ENCODE measurements around the gene ZNG1A.
"Not testable (repeated sequence)": the region's sequence is repeated elsewhere in the genome, so short reads cannot be mapped to it uniquely, and the experiment has no call there.

ZNG1A gene

GRCh38 chr9:217950-218349 is 39.1 kb upstream of the ZNG1A start:
- H3K9ac ChIP-seq (ENCODE audit: insufficient read length, low read depth): no peak overlapping the region
- H3K9me3 ChIP-seq (ENCODE audit: insufficient read depth, low read length): no peaks in the 10 kb centered on the region
- peaks cover 39% of the 10 kb centered on the region for H3K27me3 ChIP-seq (ENCODE audit: insufficient read depth, insufficient read length)
- H3K4me1 ChIP-seq (ENCODE audit: insufficient read depth, insufficient read length): no peaks in the 10 kb centered on the region
- DNase-seq (ENCODE audit: low read depth, low spot score): no peak
- no peaks in the 10 kb centered on the region for H3K36me3 ChIP-seq (ENCODE audit: insufficient read depth, insufficient read length, low read length)
- H3K4me3 ChIP-seq (ENCODE audit: insufficient read length, low read depth): no peak overlapping the region
- TF ChIP-seq SUZ12 (IDR thresholded peaks at IDR 0.05; ENCODE audit: extremely low read depth, insufficient read depth, insufficient read length) (no peak), ZNF274 (IDR thresholded peaks at IDR 0.05; ENCODE audit: low read depth, low read length) (no peak), YY1 (IDR thresholded peaks at IDR 0.05; ENCODE audit: insufficient read depth, insufficient read length) (no peak)

DNA sequence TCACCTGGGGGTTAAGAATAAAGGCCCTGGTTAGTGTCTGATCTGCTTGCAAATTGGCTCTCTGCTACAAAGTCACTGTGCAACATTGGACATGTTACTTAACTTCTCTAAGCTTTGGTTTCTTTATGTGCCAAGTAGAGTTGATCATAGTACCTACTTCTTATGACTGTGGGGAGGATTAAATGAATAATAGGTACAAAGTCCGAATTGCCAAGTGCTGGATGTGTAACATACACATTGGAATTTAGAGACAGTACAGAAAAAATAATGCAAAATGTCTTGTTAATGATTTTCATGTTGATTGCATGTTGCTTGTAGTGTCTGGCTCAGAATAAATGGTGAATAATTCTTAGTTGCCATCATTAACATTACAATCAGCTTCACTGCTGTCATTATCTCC is 38.0 kb upstream of the ZNG1A start:
- TF ChIP-seq YY1 (IDR thresholded peaks at IDR 0.05; ENCODE audit: insufficient read depth, insufficient read length): no peak
- TF ChIP-seq ZNF274 (IDR thresholded peaks at IDR 0.05; ENCODE audit: low read depth, low read length): no peak
- no peak for TF ChIP-seq SUZ12 (IDR thresholded peaks at IDR 0.05; ENCODE audit: extremely low read depth, insufficient read depth, insufficient read length)
- Histone ChIP-seq H3K4me1 (ENCODE audit: insufficient read depth, insufficient read length) (no peaks in the 10 kb centered on the region), H3K36me3 (ENCODE audit: insufficient read depth, insufficient read length, low read length) (no peaks in the 10 kb centered on the region), H3K9ac (ENCODE audit: insufficient read length, low read depth) (no peak overlapping the region), H3K27me3 (ENCODE audit: insufficient read depth, insufficient read length) (peaks cover 49% of the 10 kb centered on the region), H3K4me3 (ENCODE audit: insufficient read length, low read depth) (no peak overlapping the region), H3K9me3 (ENCODE audit: insufficient read depth, low read length) (no peaks in the 10 kb centered on the region)
- DNase-seq (ENCODE audit: low read depth, low spot score): no peak

DNA sequence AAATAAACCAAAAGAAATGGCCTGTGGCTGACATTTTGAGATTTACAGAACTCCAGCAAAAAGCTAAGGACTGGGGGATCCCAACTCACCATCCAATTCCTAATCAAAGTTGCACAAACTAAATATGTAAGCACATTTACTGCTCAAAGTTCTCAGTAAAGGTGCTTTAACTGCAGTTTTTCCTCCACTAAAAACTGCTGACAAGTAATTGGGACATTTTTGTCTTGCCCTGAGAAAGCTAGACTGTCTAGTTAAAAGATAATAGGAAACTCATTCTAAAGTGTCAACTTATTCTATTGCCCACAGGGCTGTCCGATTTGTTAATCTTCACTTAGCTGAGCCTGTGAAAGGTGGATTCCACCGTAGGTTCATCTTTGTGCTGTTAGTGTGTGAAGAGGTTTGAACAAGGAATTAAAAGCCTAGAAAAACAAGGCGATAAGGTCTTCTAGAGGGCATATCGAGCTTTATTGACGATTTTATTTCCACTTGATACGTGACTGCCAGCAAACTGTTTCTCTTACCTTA is 36.8 kb upstream of the ZNG1A start:
- peak overlapping the region; percentile 79 for H3K9ac ChIP-seq (ENCODE audit: insufficient read length, low read depth)

DNA sequence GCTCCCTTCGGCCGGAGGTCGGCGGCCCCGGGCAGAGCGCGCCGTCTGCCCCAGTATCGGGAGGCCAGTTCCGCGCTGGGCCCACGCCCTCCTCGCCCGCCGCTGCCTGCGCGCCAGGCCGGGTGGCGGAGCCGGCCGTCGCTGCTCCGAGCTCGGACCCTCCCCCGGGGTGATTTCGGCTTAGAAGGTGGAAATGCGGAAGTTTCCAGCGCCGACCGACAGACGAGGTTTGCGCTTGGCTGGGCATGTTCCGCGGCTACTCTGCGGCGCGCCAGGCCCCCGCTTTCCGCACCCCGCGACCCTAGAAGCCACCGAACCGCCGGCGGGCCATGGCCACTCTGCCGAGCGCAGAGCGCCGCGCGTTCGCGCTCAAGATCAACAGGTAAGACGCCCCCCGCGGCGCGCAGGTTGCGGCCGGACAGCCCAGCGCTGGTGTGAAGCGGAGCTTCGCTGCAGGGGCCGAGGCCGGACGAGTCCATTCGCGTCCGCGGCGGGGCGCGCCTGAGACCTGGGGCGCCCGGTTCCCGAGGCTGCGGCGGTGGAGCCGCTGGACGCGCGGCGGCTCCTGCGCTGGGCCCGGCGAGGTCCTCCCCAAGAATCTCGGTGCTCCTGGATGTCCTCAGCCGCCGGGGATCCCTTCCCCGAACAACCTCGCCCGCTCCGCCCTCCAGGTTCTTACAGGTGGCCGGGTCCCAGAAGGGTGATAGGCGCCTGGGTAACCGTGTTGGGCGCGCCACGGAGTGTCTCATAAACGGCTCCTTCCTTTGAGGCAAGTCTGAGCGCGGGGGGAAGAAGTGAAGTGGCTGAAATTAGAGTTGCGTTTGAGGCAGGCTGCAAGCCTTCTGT is 36.0 kb upstream of the ZNG1A start, which contains the start of gene DOCK8:
DOCK8 (plus strand) TSS at position 218 of the 846 bp plus-strand sequence; CDS start at position 330, 112 bp downstream.
- Histone ChIP-seq H3K27me3 (ENCODE audit: insufficient read depth, insufficient read length) (peaks cover 53% of the 10 kb centered on the region), H3K36me3 (ENCODE audit: insufficient read depth, insufficient read length, low read length) (no peaks in the 10 kb centered on the region), H3K9ac (ENCODE audit: insufficient read length, low read depth) (peak within 1 kb of the TSS; percentile 79), H3K4me3 (ENCODE audit: insufficient read length, low read depth) (peak within 1 kb of the TSS; percentile 66), H3K4me1 (ENCODE audit: insufficient read depth, insufficient read length) (no peaks in the 10 kb centered on the region), H3K9me3 (ENCODE audit: insufficient read depth, low read length) (no peaks in the 10 kb centered on the region)
- no peak for TF ChIP-seq YY1 (IDR thresholded peaks at IDR 0.05; ENCODE audit: insufficient read depth, insufficient read length)
- peak; percentile 68 for TF ChIP-seq SUZ12 (IDR thresholded peaks at IDR 0.05; ENCODE audit: extremely low read depth, insufficient read depth, insufficient read length)
- DNase-seq (ENCODE audit: low read depth, low spot score): peak; percentile 59

More for the DNA sequence above, 36.8 kb upstream of the ZNG1A start:
- H3K36me3 ChIP-seq (ENCODE audit: insufficient read depth, insufficient read length, low read length): no peaks in the 10 kb centered on the region
- peak overlapping the region; percentile 66 for H3K4me3 ChIP-seq (ENCODE audit: insufficient read length, low read depth)
- no peak for TF ChIP-seq ZNF274 (IDR thresholded peaks at IDR 0.05; ENCODE audit: low read depth, low read length)
- TF ChIP-seq YY1 (IDR thresholded peaks at IDR 0.05; ENCODE audit: insufficient read depth, insufficient read length): no peak
- TF ChIP-seq SUZ12 (IDR thresholded peaks at IDR 0.05; ENCODE audit: extremely low read depth, insufficient read depth, insufficient read length): no peak
- no peaks in the 10 kb centered on the region for H3K4me1 ChIP-seq (ENCODE audit: insufficient read depth, insufficient read length)
- no peaks in the 10 kb centered on the region for H3K9me3 ChIP-seq (ENCODE audit: insufficient read depth, low read length)
- H3K27me3 ChIP-seq (ENCODE audit: insufficient read depth, insufficient read length): peaks cover 53% of the 10 kb centered on the region
- no peak for DNase-seq (ENCODE audit: low read depth, low spot score)

GRCh38 chr9:214351-214647 is 35.4 kb upstream of the ZNG1A start:
- Histone ChIP-seq H3K27me3 (ENCODE audit: insufficient read depth, insufficient read length) (peaks cover 53% of the 10 kb centered on the region), H3K9ac (ENCODE audit: insufficient read length, low read depth) (peak overlapping the region; percentile 79), H3K9me3 (ENCODE audit: insufficient read depth, low read length) (no peaks in the 10 kb centered on the region), H3K4me1 (ENCODE audit: insufficient read depth, insufficient read length) (no peaks in the 10 kb centered on the region), H3K4me3 (ENCODE audit: insufficient read length, low read depth) (peak overlapping the region; percentile 66), H3K36me3 (ENCODE audit: insufficient read depth, insufficient read length, low read length) (no peaks in the 10 kb centered on the region)
- no peak for DNase-seq (ENCODE audit: low read depth, low spot score)
- TF ChIP-seq SUZ12 (IDR thresholded peaks at IDR 0.05; ENCODE audit: extremely low read depth, insufficient read depth, insufficient read length): peak; percentile 17
- no peak for TF ChIP-seq YY1 (IDR thresholded peaks at IDR 0.05; ENCODE audit: insufficient read depth, insufficient read length)

GRCh38 chr9:213901-214300 is 35.0 kb upstream of the ZNG1A start:
- not testable (repeated sequence) for H3K9me3 ChIP-seq (ENCODE audit: insufficient read depth, low read length); H3K9ac ChIP-seq (ENCODE audit: insufficient read length, low read depth); H3K4me1 ChIP-seq (ENCODE audit: insufficient read depth, insufficient read length); DNase-seq (ENCODE audit: low read depth, low spot score); H3K36me3 ChIP-seq (ENCODE audit: insufficient read depth, insufficient read length, low read length)
- Histone ChIP-seq H3K4me3 (ENCODE audit: insufficient read length, low read depth) (peak overlapping the region; percentile 66), H3K27me3 (ENCODE audit: insufficient read depth, insufficient read length) (peaks cover 53% of the 10 kb centered on the region)

DNA sequence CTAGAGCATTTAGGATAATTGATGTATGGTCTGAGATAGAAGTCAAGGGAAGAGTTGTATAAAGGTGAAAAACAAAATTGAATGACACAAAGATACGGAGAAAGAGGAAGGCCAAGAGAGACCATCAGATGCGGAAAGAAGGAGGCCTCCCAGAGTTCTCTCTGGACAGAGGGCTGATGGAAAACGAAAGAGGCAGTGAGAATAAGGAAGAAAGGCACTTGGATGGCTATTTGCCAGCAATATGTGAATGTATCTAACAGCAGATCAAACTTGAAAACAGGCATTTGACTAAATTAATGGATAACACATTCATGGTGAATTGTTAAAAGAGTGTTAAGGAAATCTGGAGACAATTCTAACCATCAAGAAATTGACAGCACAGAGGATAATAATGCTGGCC is 33.4 kb upstream of the ZNG1A start:
- Histone ChIP-seq H3K9me3 (ENCODE audit: insufficient read depth, low read length) (no peaks in the 10 kb centered on the region), H3K27me3 (ENCODE audit: insufficient read depth, insufficient read length) (peaks cover 53% of the 10 kb centered on the region), H3K4me1 (ENCODE audit: insufficient read depth, insufficient read length) (no peaks in the 10 kb centered on the region), H3K4me3 (ENCODE audit: insufficient read length, low read depth) (no peak overlapping the region), H3K9ac (ENCODE audit: insufficient read length, low read depth) (no peak overlapping the region), H3K36me3 (ENCODE audit: insufficient read depth, insufficient read length, low read length) (no peaks in the 10 kb centered on the region)
- no peak for TF ChIP-seq YY1 (IDR thresholded peaks at IDR 0.05; ENCODE audit: insufficient read depth, insufficient read length)
- TF ChIP-seq ZNF274 (IDR thresholded peaks at IDR 0.05; ENCODE audit: low read depth, low read length): no peak
- no peak for TF ChIP-seq SUZ12 (IDR thresholded peaks at IDR 0.05; ENCODE audit: extremely low read depth, insufficient read depth, insufficient read length)
- no peak for DNase-seq (ENCODE audit: low read depth, low spot score)

All from NT2/D1 (cell line).